GM12874 (cell line): ENCODE data around the gene SV2B.

Experiments
- CTCF ChIP-seq: IDR thresholded peaks from 2 replicates; pipeline ENCODE4 v1.5.1; 2011; ENCODE audit warnings: low read depth, mild to moderate bottlenecking, control low read depth, low read length, moderate library complexity; ENCODE audit not compliant: insufficient read depth

SV2B gene

GRCh38 chr15:91342097-91342496, 242.0 kb downstream of the SV2B start:
- no peak for TF ChIP-seq CTCF

GRCh38 chr15:91345736-91346135, 245.7 kb downstream of the SV2B start:
- no peak for TF ChIP-seq CTCF

GRCh38 chr15:91346259-91346658, 246.2 kb downstream of the SV2B start:
- no peak for TF ChIP-seq CTCF

GRCh38 chr15:91348752-91349500, 248.9 kb downstream of the SV2B start:
- TF ChIP-seq CTCF, result no peak
